ENCODE measurements around the gene BABAM2. TPM values are rescaled to one million over a fixed set of nuclear protein-coding genes. Genes with fewer than 3 reads are reported as not detected.

The BABAM2 gene
- total and polyA plus RNA-seq, 4 donors, result 17.2 to 53.8 (median 36.5) TPM

DNA sequence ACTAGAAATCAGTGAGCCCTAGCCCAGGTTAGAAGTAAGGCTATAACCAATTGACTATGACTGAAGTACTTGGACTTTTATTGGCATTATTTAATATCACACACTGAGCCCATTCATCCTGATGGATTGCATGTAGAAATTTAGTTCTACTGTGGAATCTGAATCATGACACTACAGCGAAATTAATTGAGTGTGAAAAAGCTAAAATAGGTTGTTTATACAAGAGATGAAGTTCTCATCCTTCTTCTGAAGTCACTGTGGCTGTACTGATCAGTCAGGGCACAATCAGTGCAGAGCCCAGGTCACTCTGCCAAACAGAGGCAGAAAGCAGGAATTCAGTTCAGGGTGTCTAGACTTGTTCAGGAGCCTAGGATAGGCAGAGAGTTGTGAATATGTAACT, 158.9 kb downstream of the BABAM2 start:
- Histone ChIP-seq H3K36me3 (ENCODE audit: control insufficient read depth in 1 of 2, insufficient read depth in 2 of 2, low read length in 1 of 2) (no peaks in the 10 kb centered on the region), H3K27me3 (ENCODE audit: control insufficient read depth in 1 of 2, insufficient read depth in 2 of 2, low read length in 1 of 2) (no peaks in the 10 kb centered on the region), H3K9me3 (ENCODE audit: control insufficient read depth, low read length) (no peaks in the 10 kb centered on the region), H3K4me1 (ENCODE audit: control insufficient read depth in 1 of 2, insufficient read depth in 2 of 2, low read length in 2 of 2) (no peaks in the 10 kb centered on the region), H3K27ac (ENCODE audit: low read depth in 1 of 2, low read length in 2 of 2) (no peak overlapping the region), H3K4me3 (ENCODE audit: low read length in 2 of 2) (no peak overlapping the region)
- WGBS, 2 donors, result 91 to 95% methylated on average over 1 of the region's 1 CpG
- intact Hi-C loops (cut with DNase I), result no loop called here
- no peak for DNase-seq
- no peak for ATAC-seq (ENCODE audit: low FRiP score)

DNA sequence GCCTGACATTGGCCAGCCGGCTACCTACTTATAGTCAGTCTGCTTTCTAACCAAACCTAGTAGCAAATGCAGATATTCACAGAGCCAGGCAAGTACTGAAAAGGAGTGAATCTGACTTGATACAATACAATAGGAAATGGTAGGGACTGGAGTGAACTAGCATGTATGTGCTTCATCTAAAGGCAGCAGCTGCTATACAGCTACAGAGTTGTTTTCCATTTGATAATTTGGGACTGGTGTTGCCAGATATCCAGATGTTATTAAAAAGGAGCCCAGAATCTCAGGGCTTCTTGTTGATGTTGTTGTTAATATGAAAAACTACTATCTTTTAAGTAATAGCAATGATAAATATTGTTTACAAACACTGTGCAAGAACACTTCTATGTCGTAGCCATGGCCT, 159.4 kb downstream of the BABAM2 start:
- intact Hi-C loops (cut with DNase I), result no loop called here
- no peaks in the 10 kb centered on the region for H3K36me3 ChIP-seq (ENCODE audit: control insufficient read depth in 1 of 2, insufficient read depth in 2 of 2, low read length in 1 of 2)
- no peak for ATAC-seq (ENCODE audit: low FRiP score)

DNA sequence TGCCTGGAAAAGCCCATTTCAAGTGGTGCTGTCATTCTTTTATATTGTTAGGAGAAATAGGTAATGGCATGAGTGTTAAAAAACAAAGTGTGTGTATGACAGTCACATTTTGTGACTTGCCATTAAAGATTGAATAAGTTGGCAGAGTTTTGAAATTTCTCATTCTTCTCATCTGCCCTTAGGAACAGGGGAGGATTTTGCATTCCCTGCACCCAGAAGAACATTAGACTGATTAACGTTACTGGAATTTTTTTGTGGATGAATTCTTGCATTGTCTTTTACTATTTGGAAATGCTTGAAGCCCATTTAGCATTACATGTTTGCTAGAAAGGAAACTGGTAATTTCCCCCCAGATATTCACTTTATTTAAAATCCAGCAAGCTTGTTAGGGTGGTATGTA, 162.2 kb downstream of the BABAM2 start:
- Histone ChIP-seq H3K4me1 (ENCODE audit: control insufficient read depth in 1 of 2, insufficient read depth in 2 of 2, low read length in 2 of 2) (peaks cover 0 to 3% of the 10 kb centered on the region in 2 donors), H3K27me3 (ENCODE audit: control insufficient read depth in 1 of 2, insufficient read depth in 2 of 2, low read length in 1 of 2) (no peaks in the 10 kb centered on the region), H3K27ac (ENCODE audit: low read depth in 1 of 2, low read length in 2 of 2) (no peak overlapping the region), H3K36me3 (ENCODE audit: control insufficient read depth in 1 of 2, insufficient read depth in 2 of 2, low read length in 1 of 2) (no peaks in the 10 kb centered on the region), H3K4me3 (ENCODE audit: low read length in 2 of 2) (no peak overlapping the region), H3K9me3 (ENCODE audit: control insufficient read depth, low read length) (no peaks in the 10 kb centered on the region)
- 53 to 61% methylated on average over 1 of the region's 1 CpG for WGBS, 2 donors
- no peak for DNase-seq
- intact Hi-C loops (cut with DNase I), result no loop called here
- ATAC-seq (ENCODE audit: low FRiP score), result no peak

More for the DNA sequence above, 159.4 kb downstream of the BABAM2 start:
- Histone ChIP-seq H3K4me3 (ENCODE audit: low read length in 2 of 2) (no peak overlapping the region), H3K4me1 (ENCODE audit: control insufficient read depth in 1 of 2, insufficient read depth in 2 of 2, low read length in 2 of 2) (no peaks in the 10 kb centered on the region), H3K27ac (ENCODE audit: low read depth in 1 of 2, low read length in 2 of 2) (no peak overlapping the region), H3K9me3 (ENCODE audit: control insufficient read depth, low read length) (no peaks in the 10 kb centered on the region), H3K27me3 (ENCODE audit: control insufficient read depth in 1 of 2, insufficient read depth in 2 of 2, low read length in 1 of 2) (no peaks in the 10 kb centered on the region)
- no peak for DNase-seq
- 95% methylated on average over 2 of the region's 2 CpGs for WGBS, 2 donors

DNA sequence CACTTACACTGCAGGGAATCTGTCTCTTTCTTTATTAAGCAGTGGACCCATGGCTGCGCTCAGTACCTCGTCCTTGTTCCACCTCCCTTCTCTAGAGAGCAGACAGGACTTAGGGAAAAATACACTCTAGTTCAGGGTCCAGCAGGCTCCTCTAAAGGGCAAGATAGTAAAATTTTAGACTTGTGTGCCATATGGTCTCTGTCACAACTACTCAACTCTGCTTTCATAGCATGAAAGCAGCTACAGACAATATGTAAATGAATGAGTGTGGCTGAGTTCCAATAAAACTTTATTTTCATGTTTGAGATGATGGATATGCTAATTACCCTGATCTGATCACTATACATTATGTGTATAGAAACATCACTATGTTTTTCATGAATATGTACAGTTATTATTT, 163.1 kb downstream of the BABAM2 start:
- H3K9me3 ChIP-seq (ENCODE audit: control insufficient read depth, low read length), result no peaks in the 10 kb centered on the region
- no peaks in the 10 kb centered on the region for H3K36me3 ChIP-seq (ENCODE audit: control insufficient read depth in 1 of 2, insufficient read depth in 2 of 2, low read length in 1 of 2)
- H3K27ac ChIP-seq (ENCODE audit: low read depth in 1 of 2, low read length in 2 of 2), result no peak overlapping the region
- intact Hi-C loops (cut with DNase I), result no loop called here
- WGBS, 2 donors, result 69 to 71% methylated on average over 2 of the region's 2 CpGs
- ATAC-seq (ENCODE audit: low FRiP score) (no peak), DNase-seq (no peak)
- no peak overlapping the region for H3K4me3 ChIP-seq (ENCODE audit: low read length in 2 of 2)
- no peaks in the 10 kb centered on the region for H3K27me3 ChIP-seq (ENCODE audit: control insufficient read depth in 1 of 2, insufficient read depth in 2 of 2, low read length in 1 of 2)
- H3K4me1 ChIP-seq (ENCODE audit: control insufficient read depth in 1 of 2, insufficient read depth in 2 of 2, low read length in 2 of 2), result peaks cover 0 to 3% of the 10 kb centered on the region in 2 donors

DNA sequence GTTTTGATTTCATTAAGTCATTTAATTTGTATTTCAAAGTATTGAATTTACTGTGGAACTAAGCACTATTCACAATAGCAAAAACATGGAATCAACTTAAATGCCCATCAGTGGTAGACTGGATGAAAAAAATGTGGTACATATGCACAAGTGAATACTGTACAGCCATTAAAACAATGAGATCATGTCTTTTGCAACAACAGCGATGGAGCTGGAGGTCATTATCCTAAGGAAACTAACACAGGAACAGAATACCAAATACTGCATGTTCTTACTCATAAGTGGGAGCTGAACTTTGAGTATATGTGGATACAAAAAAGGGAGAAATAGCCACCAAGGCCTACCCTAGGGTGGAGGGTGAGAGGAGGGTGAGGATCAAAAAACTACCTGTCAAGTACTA, 164.4 kb downstream of the BABAM2 start:
- no peak overlapping the region for H3K4me3 ChIP-seq (ENCODE audit: low read length in 2 of 2)
- ATAC-seq (ENCODE audit: low FRiP score), result no peak
- no peak overlapping the region for H3K27ac ChIP-seq (ENCODE audit: low read depth in 1 of 2, low read length in 2 of 2)
- 97 to 100% methylated on average over 1 of the region's 1 CpG for WGBS, 2 donors
- H3K27me3 ChIP-seq (ENCODE audit: control insufficient read depth in 1 of 2, insufficient read depth in 2 of 2, low read length in 1 of 2), result no peaks in the 10 kb centered on the region
- DNase-seq, result no peak
- intact Hi-C loops (cut with DNase I), result no loop called here
- no peaks in the 10 kb centered on the region for H3K36me3 ChIP-seq (ENCODE audit: control insufficient read depth in 1 of 2, insufficient read depth in 2 of 2, low read length in 1 of 2)
- no peaks in the 10 kb centered on the region for H3K9me3 ChIP-seq (ENCODE audit: control insufficient read depth, low read length)
- peaks cover 0 to 3% of the 10 kb centered on the region in 2 donors for H3K4me1 ChIP-seq (ENCODE audit: control insufficient read depth in 1 of 2, insufficient read depth in 2 of 2, low read length in 2 of 2)

DNA sequence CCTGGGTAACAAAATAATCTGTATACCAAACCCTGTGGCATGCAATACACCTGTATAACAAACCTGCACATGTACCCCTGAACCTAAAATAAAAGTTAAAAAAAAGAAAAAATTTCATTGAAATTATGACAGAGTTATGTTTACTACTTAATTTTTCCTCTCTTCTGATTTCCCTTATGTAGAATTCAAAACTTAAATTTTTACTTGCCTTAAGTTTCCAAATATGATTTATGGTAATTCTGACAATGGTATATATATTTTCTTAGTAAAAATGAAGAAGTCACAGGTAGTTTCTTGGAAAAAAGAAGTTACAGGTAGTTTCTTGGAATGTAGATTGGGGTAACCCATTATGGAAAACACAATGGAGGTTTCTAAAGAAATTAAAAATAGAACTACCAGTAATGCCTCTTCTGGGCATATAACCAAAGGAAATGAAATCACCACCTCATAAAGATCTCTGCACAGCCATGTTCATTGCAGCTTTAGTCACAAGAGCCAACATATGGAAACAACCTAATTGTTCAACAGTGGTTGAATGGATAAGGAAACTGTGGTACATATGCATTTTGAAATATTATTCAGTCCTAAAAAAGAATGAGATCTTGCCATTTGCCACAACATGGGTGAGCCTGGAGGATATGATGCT, 164.9 kb downstream of the BABAM2 start:
- Histone ChIP-seq H3K36me3 (ENCODE audit: control insufficient read depth in 1 of 2, insufficient read depth in 2 of 2, low read length in 1 of 2) (no peaks in the 10 kb centered on the region), H3K4me1 (ENCODE audit: control insufficient read depth in 1 of 2, insufficient read depth in 2 of 2, low read length in 2 of 2) (peaks cover 0 to 3% of the 10 kb centered on the region in 2 donors), H3K27ac (ENCODE audit: low read depth in 1 of 2, low read length in 2 of 2) (no peak overlapping the region), H3K4me3 (ENCODE audit: low read length in 2 of 2) (no peak overlapping the region), H3K27me3 (ENCODE audit: control insufficient read depth in 1 of 2, insufficient read depth in 2 of 2, low read length in 1 of 2) (no peaks in the 10 kb centered on the region), H3K9me3 (ENCODE audit: control insufficient read depth, low read length) (no peaks in the 10 kb centered on the region)
- intact Hi-C loops (cut with DNase I), result no loop called here
- ATAC-seq (ENCODE audit: low FRiP score) (no peak), DNase-seq (no peak)

DNA sequence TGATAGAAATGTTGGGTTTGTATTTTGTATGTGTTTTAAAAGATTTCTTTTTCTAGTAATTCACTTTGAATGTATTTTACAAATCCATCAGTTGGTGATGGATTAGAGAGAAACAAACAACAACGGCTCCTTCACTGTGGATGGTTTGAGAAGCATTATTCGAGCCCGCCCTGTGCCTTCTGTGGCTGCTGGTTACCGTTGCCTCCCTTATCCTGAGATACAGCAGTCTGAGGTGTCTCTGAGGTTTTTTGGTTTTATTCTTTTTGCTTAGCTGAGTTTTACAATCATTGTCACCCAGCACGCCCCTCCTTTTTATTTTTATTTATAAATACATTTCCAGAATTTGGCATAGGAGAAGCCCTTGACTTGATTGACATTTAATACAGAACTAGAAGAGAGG, 168.3 kb downstream of the BABAM2 start:
- Histone ChIP-seq H3K27me3 (ENCODE audit: control insufficient read depth in 1 of 2, insufficient read depth in 2 of 2, low read length in 1 of 2) (no peaks in the 10 kb centered on the region), H3K4me1 (ENCODE audit: control insufficient read depth in 1 of 2, insufficient read depth in 2 of 2, low read length in 2 of 2) (peaks cover 0 to 3% of the 10 kb centered on the region in 2 donors), H3K36me3 (ENCODE audit: control insufficient read depth in 1 of 2, insufficient read depth in 2 of 2, low read length in 1 of 2) (no peaks in the 10 kb centered on the region), H3K4me3 (ENCODE audit: low read length in 2 of 2) (no peak overlapping the region), H3K9me3 (ENCODE audit: control insufficient read depth, low read length) (no peaks in the 10 kb centered on the region), H3K27ac (ENCODE audit: low read depth in 1 of 2, low read length in 2 of 2) (no peak overlapping the region)
- no peak for ATAC-seq (ENCODE audit: low FRiP score)
- 94% methylated on average over 5 of the region's 5 CpGs for WGBS, 2 donors
- intact Hi-C loops (cut with DNase I), result no loop called here
- no peak for DNase-seq

DNA sequence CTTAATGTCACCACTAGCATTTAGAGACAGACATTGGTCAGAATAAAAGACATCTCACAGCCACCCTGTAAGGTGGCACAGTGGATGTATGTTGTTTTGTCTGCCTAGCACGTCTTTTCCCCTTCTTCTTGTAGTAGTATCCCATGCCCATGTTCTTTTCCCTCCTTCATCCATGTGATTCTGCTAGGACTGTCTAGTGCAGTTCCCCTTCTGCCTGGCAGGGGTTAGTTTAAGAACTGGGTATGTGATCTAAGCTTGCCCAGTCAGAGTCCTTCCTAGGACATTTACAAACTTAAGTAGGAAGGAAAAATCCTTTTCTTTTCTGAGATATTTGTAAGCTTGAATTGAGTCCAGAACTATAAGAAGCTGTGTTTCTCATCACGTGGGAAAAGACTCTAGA, 172.3 kb downstream of the BABAM2 start:
- ATAC-seq (ENCODE audit: low FRiP score) (no peak), DNase-seq (no peak)
- no peaks in the 10 kb centered on the region for H3K4me1 ChIP-seq (ENCODE audit: control insufficient read depth in 1 of 2, insufficient read depth in 2 of 2, low read length in 2 of 2)
- WGBS, 2 donors, result 62% methylated on average over 2 of the region's 2 CpGs
- no peaks in the 10 kb centered on the region for H3K27me3 ChIP-seq (ENCODE audit: control insufficient read depth in 1 of 2, insufficient read depth in 2 of 2, low read length in 1 of 2)
- no peaks in the 10 kb centered on the region for H3K36me3 ChIP-seq (ENCODE audit: control insufficient read depth in 1 of 2, insufficient read depth in 2 of 2, low read length in 1 of 2)
- intact Hi-C loops (cut with DNase I), result no loop called here
- no peak overlapping the region for H3K27ac ChIP-seq (ENCODE audit: low read depth in 1 of 2, low read length in 2 of 2)
- no peaks in the 10 kb centered on the region for H3K9me3 ChIP-seq (ENCODE audit: control insufficient read depth, low read length)
- H3K4me3 ChIP-seq (ENCODE audit: low read length in 2 of 2), result no peak overlapping the region

DNA sequence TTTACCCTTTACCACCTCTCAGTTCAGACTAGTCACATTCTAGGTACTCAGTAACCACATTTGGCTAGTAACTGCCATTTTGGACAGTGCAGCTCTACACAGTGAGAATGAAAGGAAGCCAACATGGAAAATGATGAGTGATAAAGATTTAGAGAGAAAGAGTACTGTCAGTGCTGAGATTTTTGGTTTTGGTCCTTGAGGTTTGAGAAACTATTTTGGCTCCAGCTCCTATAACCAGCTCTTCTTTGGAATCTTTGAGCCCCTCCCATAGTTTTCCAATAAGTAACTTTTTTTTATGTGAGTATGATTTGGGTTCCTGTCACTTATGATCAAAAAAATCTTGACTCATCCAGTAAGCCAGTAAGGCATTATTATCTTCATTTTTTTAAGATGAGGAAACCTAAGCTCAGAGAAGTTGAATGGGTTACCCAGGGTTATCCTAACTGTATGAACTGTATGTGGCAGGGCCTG, 173.0 kb downstream of the BABAM2 start:
- intact Hi-C loops (cut with DNase I), result no loop called here
- Histone ChIP-seq H3K27ac (ENCODE audit: low read depth in 1 of 2, low read length in 2 of 2) (no peak overlapping the region), H3K27me3 (ENCODE audit: control insufficient read depth in 1 of 2, insufficient read depth in 2 of 2, low read length in 1 of 2) (no peaks in the 10 kb centered on the region), H3K4me3 (ENCODE audit: low read length in 2 of 2) (no peak overlapping the region), H3K4me1 (ENCODE audit: control insufficient read depth in 1 of 2, insufficient read depth in 2 of 2, low read length in 2 of 2) (no peaks in the 10 kb centered on the region), H3K9me3 (ENCODE audit: control insufficient read depth, low read length) (no peaks in the 10 kb centered on the region), H3K36me3 (ENCODE audit: control insufficient read depth in 1 of 2, insufficient read depth in 2 of 2, low read length in 1 of 2) (no peaks in the 10 kb centered on the region)
- ATAC-seq (ENCODE audit: low FRiP score), result no peak
- no peak for DNase-seq
